ENCODE measurements around the gene FAM163B.

The FAM163B gene

GRCh38 chr9:133543772-133544467, 65.3 kb downstream of the FAM163B start:
- no peak for DNase-seq (ENCODE audit: low read depth)

- DNase-seq (ENCODE audit: low read depth): no peak
Observed at GRCh38 chr9:133542002-133542401, 67.2 kb downstream of the FAM163B start.

- no peak for DNase-seq (ENCODE audit: low read depth)
Observed at GRCh38 chr9:133540698-133541025, 68.5 kb downstream of the FAM163B start.

- DNase-seq (ENCODE audit: low read depth): no peak
Observed at GRCh38 chr9:133539991-133540697, 69.0 kb downstream of the FAM163B start.

- no peak for DNase-seq (ENCODE audit: low read depth)
Observed at GRCh38 chr9:133538851-133539833, 70.0 kb downstream of the FAM163B start.

- DNase-seq (ENCODE audit: low read depth): no peak
Observed at GRCh38 chr9:133538176-133538575, 71.0 kb downstream of the FAM163B start.

GRCh38 chr9:133537257-133537656, 71.9 kb downstream of the FAM163B start:
- DNase-seq (ENCODE audit: low read depth): no peak

GRCh38 chr9:133536536-133536935, 72.7 kb downstream of the FAM163B start:
- no peak for DNase-seq (ENCODE audit: low read depth)

- DNase-seq (ENCODE audit: low read depth): no peak
Observed at GRCh38 chr9:133536080-133536479, 73.1 kb downstream of the FAM163B start.

GRCh38 chr9:133535306-133535877, 73.8 kb downstream of the FAM163B start:
- no peak for DNase-seq (ENCODE audit: low read depth)

- no peak for DNase-seq (ENCODE audit: low read depth)
Observed at GRCh38 chr9:133534346-133535291, 74.6 kb downstream of the FAM163B start, which contains the start of gene ADAMTSL2. ADAMTSL2 (plus strand) TSS chr9:133534704; CDS start chr9:133536713, 2,009 bp downstream.

- DNase-seq (ENCODE audit: low read depth): no peak
Observed at GRCh38 chr9:133533857-133534256, 75.3 kb downstream of the FAM163B start.

- DNase-seq (ENCODE audit: low read depth): peak; percentile 24
Observed at GRCh38 chr9:133532937-133533668, 76.1 kb downstream of the FAM163B start.

GRCh38 chr9:133531293-133531692, 77.9 kb downstream of the FAM163B start:
- DNase-seq (ENCODE audit: low read depth): no peak

- no peak for DNase-seq (ENCODE audit: low read depth)
Observed at GRCh38 chr9:133529874-133530273, 79.3 kb downstream of the FAM163B start.

- DNase-seq (ENCODE audit: low read depth): no peak
Observed at GRCh38 chr9:133529457-133529856, 79.7 kb downstream of the FAM163B start.

GRCh38 chr9:133528876-133529241, 80.3 kb downstream of the FAM163B start:
- DNase-seq (ENCODE audit: low read depth): no peak

- DNase-seq (ENCODE audit: low read depth): no peak
Observed at GRCh38 chr9:133528001-133528875, 81.0 kb downstream of the FAM163B start.

GRCh38 chr9:133527444-133527920, 81.7 kb downstream of the FAM163B start:
- DNase-seq (ENCODE audit: low read depth): no peak

Data from stimulated activated CD8-positive, alpha-beta memory T cell treated with anti-CD3 and anti-CD28 coated beads, Interleukin-7, amount 100 ng/mL, for 24 hours (primary cell).